HUES6 (cell line): ENCODE results near the gene RFC5.
A peak's percentile ranks its signal among the peaks of the same experiment; 100 is the strongest.
"Not testable (repeated sequence)": the region's sequence is repeated elsewhere in the genome, so short reads cannot be mapped to it uniquely, and the experiment has no call there.

ENCODE experiments used
- H3K27ac ChIP-seq: 2 replicates; pipeline ENCODE4 v1.7.0; 2013; ENCODE audit warnings: low read depth, mild to moderate bottlenecking, low read length, inconsistent platforms
- H3K27me3 ChIP-seq: 2 replicates; pipeline ENCODE4 v1.6.1; 2013; ENCODE audit warnings: low read length; ENCODE audit not compliant: control insufficient read depth, insufficient read depth
- H3K36me3 ChIP-seq: 2 replicates; pipeline ENCODE4 v1.6.1; 2013; ENCODE audit warnings: low read length; ENCODE audit not compliant: control insufficient read depth, insufficient read depth
- H3K4me1 ChIP-seq: 2 replicates; pipeline ENCODE4 v1.6.1; 2013; ENCODE audit warnings: low read length; ENCODE audit not compliant: control insufficient read depth, insufficient read depth
- H3K4me3 ChIP-seq: 2 replicates; pipeline ENCODE4 v1.5.1; 2013; ENCODE audit warnings: low read depth, low read length
- H3K9ac ChIP-seq: one replicate; pipeline ENCODE4 v1.6.1; 2013; ENCODE audit warnings: mild to moderate bottlenecking, low read length
- H3K9me3 ChIP-seq: 2 replicates; pipeline ENCODE4 v1.6.1; 2013; ENCODE audit warnings: low read depth, low read length; ENCODE audit not compliant: control insufficient read depth, insufficient read depth

The RFC5 gene

DNA sequence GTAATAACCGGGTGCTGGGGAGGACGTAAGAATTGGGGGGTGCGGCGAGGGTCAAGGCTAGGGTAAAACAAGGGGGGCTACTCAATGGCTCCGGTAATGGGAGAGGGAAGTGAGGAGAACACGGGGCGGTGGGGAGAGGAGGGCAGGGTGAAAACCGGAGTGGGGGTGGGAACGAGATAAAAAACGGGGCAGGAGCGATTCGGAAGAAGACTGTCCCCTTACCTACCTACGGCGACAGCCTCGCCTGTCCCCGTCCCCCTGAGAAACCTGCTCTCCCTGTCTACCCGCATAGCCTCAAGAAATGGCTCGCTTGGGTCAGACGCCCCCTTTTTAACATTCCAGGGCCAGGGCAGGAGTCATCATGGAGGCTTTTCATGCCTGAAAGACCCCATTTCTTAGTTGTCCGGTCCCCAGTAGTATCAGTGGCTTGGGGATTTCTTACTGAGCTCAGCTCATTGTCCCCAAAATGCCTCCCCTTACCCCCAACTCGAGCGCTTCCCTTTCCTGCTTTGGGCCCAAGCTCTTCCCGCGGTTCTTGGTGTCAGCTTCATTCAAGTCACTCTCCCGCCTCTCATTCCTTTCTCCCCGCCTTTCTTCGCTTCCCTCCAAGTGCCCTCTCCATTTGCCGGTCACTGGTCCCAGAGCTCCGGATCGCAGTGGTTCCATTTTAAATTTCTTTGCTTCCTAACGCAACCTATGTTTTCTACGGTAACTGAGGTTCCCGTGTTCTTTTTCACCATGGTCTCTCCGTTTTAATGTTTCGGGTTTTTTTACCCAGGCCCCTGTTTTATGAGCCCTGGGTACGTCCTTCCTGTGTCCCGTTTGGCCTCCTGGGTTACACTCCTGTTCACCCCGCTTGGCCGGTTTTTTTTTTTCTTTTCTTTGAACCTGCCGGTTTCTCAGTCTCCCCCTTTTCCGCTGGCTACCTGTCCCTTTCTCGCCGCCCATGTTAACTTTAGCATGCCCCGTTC lies 45.7 kb downstream of the RFC5 start:
- Histone ChIP-seq H3K36me3 (peaks cover 19% of the 10 kb centered on the region), H3K9me3 (no peaks in the 10 kb centered on the region), H3K27ac (peak overlapping the region; percentile 96)

DNA sequence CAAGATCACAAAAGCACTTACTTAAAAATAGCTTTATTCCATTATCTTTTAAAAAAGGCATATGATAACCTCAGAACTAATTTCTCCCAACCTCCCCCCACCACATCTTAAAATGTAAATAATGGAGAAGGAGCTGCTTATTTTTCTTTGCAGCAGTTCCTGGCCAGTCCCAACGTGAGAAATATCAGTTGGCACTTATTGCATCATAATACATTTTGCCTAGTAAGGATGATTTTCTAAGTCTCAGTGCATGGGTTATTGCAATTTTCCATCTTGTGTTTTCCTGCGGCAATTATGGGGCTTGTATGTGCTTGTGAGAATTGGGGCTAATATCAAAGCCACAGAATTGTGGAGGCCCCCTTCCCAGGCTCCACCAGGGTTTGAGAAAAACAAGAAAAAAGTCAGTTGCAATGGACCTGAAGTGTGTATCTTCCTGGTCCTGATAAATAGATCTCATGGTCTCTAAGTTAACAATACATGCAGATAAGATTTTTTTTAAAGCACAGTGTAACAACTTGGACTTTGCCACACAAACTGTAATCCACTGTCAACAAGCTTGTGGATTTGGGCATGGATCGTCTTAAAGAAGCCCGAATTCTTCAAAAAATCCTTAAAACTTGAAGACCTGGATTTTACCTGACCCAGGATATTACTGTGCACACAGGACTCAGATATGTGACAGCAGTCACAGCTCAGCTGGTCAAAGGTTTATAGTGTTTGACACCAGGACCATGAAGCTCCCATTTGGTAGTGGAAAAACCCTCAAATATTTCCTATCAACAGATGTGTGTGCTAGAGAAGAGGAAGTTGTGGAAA lies 47.3 kb downstream of the RFC5 start:
- H3K9ac ChIP-seq = no peak overlapping the region
- H3K36me3 ChIP-seq = peaks cover 30% of the 10 kb centered on the region
- H3K27me3 ChIP-seq = no peaks in the 10 kb centered on the region
- H3K4me3 ChIP-seq = peak overlapping the region; percentile 81; the same call in 1 of the 2 replicates
- H3K4me1 ChIP-seq = peaks cover 22% of the 10 kb centered on the region
- H3K27ac ChIP-seq = peak overlapping the region; percentile 44; the same call in 1 of the 2 replicates
- no peaks in the 10 kb centered on the region for H3K9me3 ChIP-seq

More for the DNA sequence above, 45.7 kb downstream of the RFC5 start:
- Histone ChIP-seq H3K4me3 (peak overlapping the region; percentile 81), H3K27me3 (no peaks in the 10 kb centered on the region), H3K4me1 (peaks cover 22% of the 10 kb centered on the region), H3K9ac (peak overlapping the region; percentile 99)

DNA sequence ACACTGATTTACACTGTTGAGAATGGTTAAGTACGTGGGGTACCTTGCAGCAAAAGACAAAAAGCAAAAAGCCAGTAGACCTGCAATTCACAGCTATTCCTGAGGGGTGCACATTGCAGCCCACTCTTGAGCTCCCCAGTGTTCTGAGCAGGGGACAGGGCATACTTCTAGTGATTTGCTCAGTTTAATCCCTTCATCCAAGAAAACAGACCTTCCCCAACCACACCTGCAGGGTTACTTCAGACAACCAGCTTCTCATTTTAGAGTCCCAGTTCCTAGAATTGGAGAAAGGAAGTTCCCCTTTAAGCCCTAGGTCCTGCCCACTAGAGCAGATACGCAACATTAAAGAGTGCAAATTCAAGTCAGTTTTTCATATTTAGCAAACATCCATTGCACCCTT lies 48.1 kb downstream of the RFC5 start:
- Histone ChIP-seq H3K27me3 (no peaks in the 10 kb centered on the region), H3K9me3 (no peaks in the 10 kb centered on the region), H3K36me3 (peaks cover 32% of the 10 kb centered on the region), H3K9ac (no peak overlapping the region), H3K27ac (no peak overlapping the region), H3K4me1 (peaks cover 19% of the 10 kb centered on the region), H3K4me3 (no peak overlapping the region)

DNA sequence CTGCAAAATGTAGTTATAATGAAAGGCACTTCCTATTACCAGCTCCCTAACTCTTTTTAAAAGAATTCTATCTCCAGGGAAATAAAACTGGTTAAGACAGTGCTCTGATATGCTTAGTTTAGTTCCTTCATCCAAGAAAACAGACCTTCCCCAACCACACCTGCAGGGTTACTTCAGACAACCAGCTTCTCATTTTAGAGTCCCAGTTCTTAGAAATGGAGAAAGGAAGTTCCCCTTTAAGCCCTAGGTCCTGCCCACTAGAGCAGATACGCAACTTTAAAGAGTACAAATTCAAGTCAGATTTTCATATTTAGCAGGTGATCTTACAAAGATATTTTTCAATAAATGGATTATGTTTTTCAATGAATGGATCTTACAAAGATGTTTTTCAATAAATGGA lies 48.9 kb downstream of the RFC5 start:
- H3K9ac ChIP-seq = no peak overlapping the region
- H3K27me3 ChIP-seq = no peaks in the 10 kb centered on the region
- peaks cover 37% of the 10 kb centered on the region for H3K36me3 ChIP-seq
- no peak overlapping the region for H3K27ac ChIP-seq
- H3K4me3 ChIP-seq = no peak overlapping the region
- no peaks in the 10 kb centered on the region for H3K9me3 ChIP-seq
- H3K4me1 ChIP-seq = peaks cover 12% of the 10 kb centered on the region

DNA sequence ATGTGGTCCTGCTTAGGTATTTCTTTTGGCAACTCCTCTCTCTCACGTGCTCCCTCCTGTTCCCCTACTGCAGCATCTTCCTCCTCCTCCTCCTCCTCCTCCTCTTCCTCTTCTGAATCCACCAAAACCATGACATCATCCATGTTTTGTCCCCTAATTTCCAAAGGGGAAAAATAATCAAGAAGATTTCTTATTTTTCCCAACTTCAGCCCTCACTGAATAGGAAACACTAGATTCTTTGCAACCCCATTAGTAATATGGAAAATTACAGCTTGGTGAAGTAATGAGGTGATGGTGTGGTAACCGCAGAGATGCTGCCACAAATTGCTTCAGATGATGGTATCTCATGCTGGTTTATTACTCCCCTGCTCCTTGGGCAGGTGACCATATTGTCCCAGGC lies 51.9 kb downstream of the RFC5 start:
- Histone ChIP-seq H3K36me3 (peaks cover 62% of the 10 kb centered on the region), H3K4me3 (no peak overlapping the region), H3K27me3 (no peaks in the 10 kb centered on the region), H3K9me3 (no peaks in the 10 kb centered on the region), H3K4me1 (peaks cover 10% of the 10 kb centered on the region), H3K27ac (no peak overlapping the region), H3K9ac (no peak overlapping the region)

DNA sequence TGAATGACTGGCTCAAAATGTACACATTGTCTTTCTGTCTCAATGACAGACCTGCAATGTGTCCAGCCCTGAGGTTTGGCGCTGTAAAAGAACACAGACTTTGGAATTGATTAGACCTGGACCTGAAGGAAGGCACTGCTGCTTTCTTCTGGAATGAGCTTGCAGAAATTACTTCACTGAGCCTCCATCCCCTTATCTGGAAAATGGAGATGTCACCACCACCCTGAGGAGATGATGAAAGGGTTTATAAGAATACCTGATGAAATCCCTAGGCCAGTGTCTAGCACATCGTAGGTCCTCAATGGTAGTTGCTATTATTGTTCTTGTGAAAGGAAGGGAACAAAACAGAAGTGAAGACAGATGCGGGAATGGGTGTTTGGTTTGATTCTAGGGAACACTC lies 54.1 kb downstream of the RFC5 start:
- no peak overlapping the region for H3K9ac ChIP-seq
- no peak overlapping the region for H3K27ac ChIP-seq
- H3K36me3 ChIP-seq = peaks cover 68% of the 10 kb centered on the region
- no peaks in the 10 kb centered on the region for H3K4me1 ChIP-seq
- no peaks in the 10 kb centered on the region for H3K9me3 ChIP-seq
- no peaks in the 10 kb centered on the region for H3K27me3 ChIP-seq
- H3K4me3 ChIP-seq = no peak overlapping the region

DNA sequence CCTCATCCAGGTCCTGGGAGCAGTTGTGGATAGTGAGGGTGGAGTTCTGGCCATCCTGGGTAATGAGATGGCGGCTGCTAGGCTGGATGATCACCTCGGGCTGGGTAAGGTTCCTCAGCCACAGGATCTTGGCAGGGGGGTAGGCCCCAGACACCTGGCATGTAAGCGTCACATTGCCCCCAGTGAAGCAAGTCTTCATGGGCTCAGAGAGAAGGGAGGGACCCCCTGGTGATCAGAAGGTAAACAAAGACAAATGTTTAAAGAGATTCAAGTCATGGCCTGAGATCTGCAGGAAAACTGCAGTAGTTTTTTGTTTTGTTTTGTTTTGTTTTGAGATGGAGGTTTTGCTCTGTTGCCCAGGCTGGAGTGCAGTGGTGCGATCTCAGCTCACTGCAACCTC lies 57.3 kb downstream of the RFC5 start:
- Histone ChIP-seq H3K27me3 (no peaks in the 10 kb centered on the region), H3K36me3 (peaks cover 68% of the 10 kb centered on the region), H3K27ac (no peak overlapping the region), H3K9ac (no peak overlapping the region), H3K4me3 (no peak overlapping the region), H3K4me1 (no peaks in the 10 kb centered on the region), H3K9me3 (no peaks in the 10 kb centered on the region)

DNA sequence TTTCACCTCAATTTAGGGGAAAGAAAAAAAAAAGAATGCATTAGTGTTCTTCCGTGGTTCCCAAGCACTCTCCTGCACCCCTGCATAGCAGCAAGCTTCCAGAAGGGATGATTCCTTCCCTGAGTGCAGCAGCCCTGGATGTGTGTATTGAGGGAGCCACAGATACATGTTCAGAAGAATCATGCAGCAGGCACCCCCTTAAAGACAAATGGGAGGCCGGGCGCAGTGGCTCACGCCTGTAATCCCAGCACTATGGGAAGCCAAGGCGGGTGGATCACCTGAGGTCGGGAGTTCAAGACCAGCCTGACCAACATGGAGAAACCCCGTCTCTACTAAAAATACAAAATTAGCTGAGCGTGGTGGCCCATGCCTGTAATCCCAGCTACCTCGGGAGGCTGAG lies 65.0 kb downstream of the RFC5 start:
- H3K27ac ChIP-seq = not testable (repeated sequence)

More for the DNA sequence above, 65.0 kb downstream of the RFC5 start:
- H3K36me3 ChIP-seq = peaks cover 82% of the 10 kb centered on the region
- not testable (repeated sequence) for H3K4me3 ChIP-seq, H3K9me3 ChIP-seq, H3K9ac ChIP-seq, H3K27me3 ChIP-seq, H3K4me1 ChIP-seq
